GM19463 (cell line): ENCODE results near the gene GGCX.
A peak's percentile ranks its signal among the peaks of the same experiment; 100 is the strongest.
"Not testable (repeated sequence)": the region's sequence is repeated elsewhere in the genome, so short reads cannot be mapped to it uniquely, and the experiment has no call there.

Experiments used
- ATAC-seq: cut with Tn5 transposase; IDR thresholded peaks from one replicate; pipeline ENCODE4 v1.9.1; 2021; ENCODE audit warnings: mild to moderate bottlenecking, moderate library complexity; ENCODE audit not compliant: unreplicated experiment

GGCX gene

DNA sequence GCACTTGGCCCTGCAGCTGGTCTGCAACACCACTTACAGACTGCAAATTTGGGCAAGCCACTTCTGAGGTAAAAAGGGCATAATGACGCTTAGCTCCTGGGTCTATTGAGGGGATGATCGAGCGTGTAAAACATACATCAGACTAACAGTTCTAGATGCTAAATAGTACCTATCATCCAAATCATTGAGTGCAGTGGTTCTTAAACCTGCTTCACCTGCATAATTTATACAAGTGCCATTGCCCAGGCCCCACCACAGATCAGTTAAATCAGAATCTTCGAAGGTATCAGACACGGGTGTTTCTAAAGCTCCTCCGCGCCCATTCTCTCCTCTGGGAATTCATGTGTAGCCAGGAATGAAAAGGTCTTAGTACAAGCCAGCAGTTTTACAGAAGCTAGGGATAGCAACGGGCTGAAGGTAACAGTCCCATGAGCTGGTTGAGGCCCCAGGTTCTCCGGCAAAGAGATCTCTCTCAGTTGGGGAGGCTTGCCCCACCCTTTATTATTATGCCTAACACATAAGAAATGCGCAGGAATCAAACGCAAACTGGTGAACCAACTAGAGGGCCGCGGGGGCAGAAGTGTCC is 33.5 kb upstream of the GGCX start:
- ATAC-seq, result no peak

DNA sequence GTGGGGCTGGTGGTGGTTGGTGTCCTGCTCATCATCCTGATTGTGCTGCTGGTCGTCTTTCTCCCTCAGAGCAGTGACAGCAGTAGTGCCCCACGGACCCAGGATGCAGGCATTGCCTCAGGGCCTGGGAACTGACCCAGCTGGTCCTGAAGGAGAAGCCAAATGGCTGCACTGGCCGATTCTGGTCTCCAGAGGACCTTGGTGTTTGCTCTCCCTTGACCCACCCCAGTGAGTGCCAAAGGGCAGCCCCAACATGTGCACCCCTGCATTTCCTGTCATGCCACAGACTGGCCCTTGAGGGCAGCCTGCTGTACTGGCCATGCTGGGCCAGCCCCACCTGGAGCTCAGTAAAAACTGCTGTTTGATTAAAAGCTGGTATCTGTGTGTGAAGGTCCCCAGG is 31.7 kb upstream of the GGCX start:
- ATAC-seq, result no peak

DNA sequence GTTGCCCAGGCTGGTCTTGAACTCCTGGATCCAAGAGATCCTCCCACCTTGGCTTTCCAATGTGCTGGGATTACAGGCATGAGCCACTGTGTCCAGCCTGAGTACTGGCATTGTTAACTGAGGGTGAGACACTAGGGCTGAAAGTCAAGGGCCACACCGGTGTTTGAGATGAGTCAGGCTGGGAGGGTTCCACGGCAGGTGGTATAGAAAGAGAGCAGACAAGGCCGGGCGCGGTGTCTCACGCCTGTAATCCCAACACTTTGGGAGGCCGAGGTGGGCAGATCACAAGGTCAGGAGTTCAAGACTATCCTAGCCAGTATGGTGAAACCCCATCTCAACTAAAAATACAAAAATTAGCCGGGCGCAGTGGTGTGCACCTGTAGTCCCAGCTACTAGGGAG is 31.0 kb upstream of the GGCX start:
- not testable (repeated sequence) for ATAC-seq

DNA sequence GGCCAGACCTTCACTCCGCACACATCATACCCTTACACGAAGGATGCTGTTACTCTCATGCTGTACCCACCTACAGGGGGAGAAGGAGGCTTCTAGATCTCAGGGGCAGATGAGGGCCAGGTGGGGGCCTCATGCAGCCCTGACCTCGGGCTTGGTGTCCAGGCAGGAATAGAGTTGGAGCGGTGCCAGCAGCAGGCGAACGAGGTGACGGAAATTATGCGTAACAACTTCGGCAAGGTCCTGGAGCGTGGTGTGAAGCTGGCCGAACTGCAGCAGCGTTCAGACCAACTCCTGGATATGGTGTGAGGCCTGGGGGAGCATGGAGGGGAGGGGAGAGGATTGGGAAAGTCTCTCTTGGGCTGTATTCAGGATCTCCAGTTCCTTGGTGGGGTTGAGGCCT is 30.3 kb upstream of the GGCX start:
- no peak for ATAC-seq

DNA sequence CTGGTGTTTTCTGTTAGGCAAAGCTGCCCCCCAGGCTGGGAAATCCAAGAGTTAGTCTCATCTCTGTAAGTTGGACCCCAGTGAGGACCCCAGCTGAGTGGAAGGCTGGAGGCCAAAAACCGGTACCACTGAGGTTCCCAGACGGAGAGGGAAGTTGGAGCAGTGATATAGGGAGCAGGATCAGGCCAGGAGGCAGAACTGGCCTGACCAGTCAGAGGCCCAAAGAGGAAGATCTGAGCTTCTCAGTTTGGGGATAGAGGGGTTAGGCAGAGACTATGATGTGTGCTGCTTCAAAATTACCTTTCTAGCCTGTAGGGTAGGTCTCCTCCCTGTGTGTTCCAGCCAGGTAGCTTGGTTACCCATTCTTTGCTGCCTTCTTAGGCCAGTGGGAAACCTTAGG is 29.7 kb upstream of the GGCX start:
- ATAC-seq, result no peak

DNA sequence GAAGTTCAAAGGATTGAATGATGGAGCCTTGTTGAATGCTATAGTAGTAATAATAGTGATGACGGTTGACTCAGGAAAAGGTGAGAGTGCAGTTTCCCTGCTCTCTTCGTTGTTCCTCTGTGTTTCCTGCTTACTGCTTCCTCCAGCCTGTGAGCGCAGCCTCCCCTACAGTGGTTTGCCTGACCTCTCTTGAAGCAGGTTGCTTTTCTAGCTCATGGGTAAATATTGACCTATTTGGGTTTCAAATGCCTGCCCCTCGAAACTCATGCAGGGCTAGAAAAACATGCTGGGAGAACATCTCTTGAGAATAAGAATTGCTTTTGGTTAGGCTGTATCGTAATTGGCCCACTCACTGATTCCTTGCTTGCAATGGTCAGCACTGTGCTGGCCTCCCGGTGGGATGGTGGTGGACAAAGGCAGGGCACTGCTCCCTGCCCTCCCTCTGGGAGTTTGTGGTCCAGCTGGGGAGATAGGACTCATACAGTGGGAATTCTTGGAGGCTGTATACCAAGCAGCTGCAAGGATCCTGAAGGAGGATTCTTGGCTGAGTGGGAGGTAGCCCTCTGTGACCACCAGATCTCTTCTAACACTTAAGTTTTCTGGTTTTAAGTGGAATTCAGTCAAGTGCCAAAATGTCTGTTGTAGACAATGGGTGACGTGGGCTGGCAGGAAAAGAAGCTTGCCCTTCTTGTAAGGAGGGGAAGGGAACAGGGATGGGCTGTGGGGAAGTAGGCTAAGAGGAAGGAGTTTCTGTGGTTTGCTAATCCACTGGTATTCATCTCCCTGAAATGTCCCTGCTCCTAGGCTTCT is 28.9 kb upstream of the GGCX start:
- no peak for ATAC-seq

DNA sequence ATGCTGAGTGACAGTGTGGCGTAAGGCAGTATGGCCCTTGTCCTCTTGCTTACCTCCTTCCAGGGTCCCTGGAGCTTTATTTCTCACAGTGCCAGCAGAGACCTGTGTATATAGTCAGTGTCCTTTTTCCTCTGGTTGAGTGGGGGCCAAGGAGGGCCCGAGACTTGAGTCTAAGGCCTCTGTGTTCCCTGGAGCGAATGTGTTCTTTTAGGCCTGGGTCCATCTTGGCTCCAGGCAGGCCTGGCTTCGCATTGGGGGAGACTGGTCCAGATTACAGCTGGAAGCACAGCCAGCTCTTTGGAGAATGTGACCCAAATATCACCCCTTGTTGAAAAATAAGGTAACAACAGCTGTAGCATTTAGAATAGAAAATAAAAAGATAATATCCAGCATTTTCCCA is 27.9 kb upstream of the GGCX start:
- ATAC-seq, result no peak

DNA sequence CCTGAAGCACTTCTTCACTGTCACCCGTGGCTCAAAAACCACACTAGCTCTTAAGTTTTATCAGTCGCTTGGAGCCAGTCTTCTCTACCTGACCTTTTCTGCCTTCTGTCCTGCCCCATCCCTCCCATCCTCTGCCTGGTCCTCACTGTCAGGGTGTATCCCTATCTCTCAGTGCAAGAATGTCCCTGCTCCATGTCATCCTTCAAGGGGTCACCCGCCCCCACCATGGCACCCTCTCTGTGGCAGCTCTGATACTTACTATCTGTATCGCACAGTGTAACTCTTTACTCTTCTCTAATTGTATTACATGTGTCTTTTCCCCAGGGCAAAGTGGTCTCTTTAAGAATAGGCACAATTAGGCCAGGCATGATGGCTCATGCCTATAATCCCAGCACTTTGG is 27.4 kb upstream of the GGCX start:
- no peak for ATAC-seq

DNA sequence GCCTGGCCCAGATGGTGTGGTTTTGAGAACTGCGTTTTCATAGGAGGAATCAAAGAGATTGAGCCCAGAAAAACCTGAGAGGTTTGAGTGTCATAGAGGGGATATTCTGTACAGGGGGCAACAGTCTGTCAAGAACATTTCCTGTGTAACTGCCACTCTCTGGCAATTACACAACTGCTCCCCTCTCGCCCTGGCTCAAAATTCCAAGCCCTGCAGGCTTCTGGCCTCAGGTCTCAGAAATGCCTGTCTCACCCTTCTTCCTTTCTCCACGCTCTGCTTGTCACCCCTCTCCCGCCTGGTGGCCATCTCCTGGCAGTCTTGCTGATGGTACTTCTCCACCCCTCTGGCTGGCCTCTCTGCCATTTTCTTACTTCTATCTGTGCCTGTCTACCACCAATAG is 26.9 kb upstream of the GGCX start:
- ATAC-seq, result no peak

DNA sequence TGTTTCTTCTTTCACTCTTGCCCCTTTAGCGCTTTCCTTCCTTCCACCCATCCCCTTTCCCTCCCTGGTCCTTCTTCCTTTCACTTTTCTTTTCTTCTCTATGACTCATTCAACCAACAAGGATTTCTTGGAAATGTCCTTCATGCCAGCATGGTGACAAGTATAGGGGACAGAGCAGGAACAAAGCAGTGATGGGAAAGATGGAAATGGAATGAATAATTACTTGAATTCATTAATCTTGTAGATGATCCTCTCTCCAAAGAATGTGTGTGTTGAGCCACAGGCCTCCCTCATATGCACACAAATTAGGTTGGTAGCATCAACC is 24.4 kb upstream of the GGCX start:
- ATAC-seq, result no peak

DNA sequence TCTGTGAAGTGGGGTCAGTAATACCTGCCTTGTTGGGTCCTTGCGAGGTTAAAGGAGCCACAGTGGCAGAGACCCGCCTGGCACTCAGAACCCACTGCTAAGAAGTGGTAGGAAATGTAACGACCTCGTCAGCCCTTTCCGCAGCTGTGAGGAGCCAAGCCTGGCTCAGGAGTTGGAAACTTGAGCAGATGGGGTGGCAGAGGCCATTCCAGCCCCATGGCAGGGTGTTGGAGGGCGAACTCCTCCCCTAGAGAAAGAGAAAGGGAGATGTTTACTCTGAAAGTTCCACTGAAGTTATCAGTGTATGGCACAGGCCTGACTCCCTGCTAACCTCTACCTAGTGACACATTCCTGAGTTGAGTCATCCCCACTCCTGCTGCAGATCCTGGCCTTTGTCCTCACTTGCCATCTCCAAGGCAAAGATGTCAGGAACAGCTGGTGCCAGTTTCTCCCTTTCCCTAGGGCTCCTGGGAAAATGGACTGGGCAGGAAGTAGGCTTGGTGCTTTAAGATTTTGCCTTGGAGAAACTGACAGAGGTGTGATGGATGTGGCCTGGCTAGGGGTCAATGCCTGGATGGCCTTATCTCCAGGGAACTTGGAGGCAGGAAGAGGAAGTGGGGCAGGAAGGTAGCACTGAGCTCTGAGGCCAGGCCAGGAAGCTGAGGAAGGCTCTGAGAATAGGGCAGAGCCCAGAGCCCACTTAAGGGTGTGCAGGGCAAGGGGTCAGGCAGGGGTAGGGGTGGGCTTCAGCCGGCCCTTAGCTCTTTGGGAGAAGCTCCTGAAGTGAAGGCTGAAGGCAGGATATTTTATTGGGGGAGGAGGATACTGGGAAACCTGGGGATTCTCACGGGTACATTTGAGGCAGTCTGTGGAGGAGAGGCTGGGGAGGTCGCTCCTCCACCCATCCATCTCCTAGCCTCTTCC is 23.8 kb upstream of the GGCX start:
- peak; percentile 39 for ATAC-seq

DNA sequence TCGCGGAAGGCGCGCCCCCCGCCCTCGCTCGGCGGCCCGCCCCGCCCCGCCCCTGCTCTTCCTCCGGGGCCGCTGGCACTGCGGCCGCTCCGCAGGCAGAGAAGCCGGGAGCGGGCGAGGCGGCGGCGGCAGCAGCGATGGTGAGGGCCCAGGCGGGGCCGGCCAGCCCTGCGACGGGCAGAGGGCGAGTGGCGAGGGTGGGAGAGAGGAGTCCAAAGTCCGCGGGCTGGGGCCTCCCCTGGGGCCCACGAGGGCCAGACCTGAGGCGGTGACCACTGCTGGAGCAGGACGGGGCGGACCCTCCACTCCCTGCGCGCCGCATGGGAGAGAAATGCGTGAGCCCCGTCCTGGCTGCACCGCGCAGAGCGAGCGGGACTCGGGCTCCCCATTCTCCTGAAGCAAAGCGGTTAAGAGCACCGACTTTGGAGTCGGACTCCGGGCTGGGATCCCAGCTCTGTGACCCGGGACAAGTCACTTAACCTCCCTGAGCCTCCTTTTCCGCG is 23.1 kb upstream of the GGCX start, which contains the start of gene VAMP5:
Gene VAMP5 (plus strand): TSS at position 78 of the 503 bp plus-strand sequence. CDS start 60 bp downstream, at position 138.
- ATAC-seq, result peak; percentile 28

DNA sequence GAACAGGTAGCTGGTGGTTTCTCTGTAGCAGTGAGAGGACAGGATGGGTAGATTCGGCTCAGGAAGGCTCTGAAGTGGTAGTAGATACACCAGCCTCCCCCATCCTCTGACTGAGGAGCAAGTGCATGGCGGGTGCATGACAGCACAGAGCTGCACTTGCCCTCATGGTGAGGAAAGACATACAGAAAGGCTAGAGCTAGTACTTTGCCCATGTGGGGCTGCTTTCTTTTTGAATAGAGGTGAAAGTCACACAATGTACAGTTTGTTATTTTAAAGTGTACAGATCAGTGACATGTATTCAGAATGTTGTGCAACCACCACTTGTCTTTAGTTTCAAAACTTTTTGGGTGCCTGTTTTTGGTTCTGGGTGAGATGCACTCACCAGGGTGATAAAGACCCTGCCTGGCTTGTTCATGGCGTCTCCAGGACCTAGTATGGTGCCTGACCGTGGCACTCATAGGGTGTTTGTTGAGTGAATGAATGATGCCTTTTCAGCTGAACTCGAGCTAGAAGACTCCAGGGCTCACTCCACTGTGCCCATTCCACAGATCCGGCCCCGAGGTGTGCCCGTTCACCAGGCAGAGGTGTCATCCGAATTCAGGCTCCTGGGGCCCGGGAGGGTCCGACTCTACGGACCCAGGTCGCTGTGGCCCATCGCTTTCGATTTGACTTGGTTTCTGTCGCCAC is 22.5 kb upstream of the GGCX start:
- ATAC-seq, result peak; percentile 62

DNA sequence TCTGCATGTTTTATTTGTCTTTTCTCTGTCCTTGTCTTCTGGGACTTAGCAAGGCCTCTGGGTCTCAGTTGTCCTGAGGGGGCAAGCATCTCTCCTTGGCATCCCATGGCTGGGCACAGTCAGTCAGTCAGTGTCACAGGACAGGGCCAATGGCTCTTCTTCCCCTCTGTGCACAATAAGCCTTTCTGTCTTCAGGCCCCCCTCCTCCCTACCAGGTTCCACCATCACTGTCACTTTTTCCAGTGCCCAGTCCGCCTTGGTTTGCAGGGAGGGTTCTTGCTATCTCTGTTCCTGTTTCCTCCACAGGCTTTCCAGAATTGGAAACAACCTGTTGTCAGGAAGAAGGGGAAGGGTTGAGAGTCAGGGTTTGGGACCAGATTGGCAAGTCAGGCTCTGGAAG is 21.2 kb upstream of the GGCX start:
- no peak for ATAC-seq

DNA sequence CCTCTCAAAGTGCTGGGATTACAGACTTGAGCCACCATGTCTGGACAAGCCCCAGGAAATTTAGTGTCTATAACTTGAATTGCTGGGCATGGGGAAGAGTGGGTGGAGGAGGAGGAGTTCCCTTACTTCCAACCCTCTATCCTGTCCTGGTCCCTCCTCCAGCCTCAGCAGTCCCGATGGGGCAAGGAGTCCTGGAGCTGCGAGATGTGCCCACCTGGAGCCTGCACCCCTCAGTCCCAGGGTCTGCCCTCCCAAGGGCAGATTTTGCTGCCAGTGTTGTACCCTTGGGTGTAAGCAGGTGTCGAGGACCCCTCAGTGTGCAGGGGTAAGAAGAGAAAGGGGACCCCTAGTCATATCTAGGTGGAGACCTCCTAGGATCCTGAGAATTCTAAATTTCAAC is 18.9 kb upstream of the GGCX start:
- ATAC-seq, result no peak

DNA sequence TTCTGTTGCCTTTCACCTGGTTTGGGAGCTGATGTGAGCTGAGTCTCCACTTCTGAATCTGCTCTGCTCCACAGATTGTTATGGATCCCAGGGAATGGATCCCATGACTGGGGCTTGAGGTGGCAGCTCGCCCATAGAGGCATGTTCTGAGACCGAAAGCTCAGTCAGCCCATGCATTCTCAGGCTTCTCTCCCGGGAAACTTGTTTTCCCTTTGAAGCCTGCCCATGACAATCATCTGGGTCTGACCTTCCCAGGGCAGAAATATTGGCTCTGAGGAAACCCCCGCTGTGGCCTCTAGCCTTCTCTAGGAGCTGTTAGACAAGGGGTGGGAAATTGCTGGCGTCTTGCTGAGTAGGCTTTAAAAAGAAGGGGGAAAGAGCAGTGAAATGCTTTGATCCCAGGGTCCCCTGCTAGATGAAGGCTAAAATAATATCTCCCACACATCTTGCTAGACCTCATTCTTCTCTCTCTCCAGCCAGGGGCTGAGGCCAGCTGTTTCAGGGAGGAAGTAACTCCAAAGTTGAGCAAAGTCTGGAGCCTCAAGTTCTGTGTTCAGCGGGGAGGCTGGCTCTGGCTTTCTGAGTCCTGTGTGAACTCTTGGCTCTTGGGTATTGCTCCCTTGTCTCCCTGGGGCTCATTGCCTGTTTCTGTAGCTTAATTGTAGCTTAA is 18.1 kb upstream of the GGCX start:
- no peak for ATAC-seq

DNA sequence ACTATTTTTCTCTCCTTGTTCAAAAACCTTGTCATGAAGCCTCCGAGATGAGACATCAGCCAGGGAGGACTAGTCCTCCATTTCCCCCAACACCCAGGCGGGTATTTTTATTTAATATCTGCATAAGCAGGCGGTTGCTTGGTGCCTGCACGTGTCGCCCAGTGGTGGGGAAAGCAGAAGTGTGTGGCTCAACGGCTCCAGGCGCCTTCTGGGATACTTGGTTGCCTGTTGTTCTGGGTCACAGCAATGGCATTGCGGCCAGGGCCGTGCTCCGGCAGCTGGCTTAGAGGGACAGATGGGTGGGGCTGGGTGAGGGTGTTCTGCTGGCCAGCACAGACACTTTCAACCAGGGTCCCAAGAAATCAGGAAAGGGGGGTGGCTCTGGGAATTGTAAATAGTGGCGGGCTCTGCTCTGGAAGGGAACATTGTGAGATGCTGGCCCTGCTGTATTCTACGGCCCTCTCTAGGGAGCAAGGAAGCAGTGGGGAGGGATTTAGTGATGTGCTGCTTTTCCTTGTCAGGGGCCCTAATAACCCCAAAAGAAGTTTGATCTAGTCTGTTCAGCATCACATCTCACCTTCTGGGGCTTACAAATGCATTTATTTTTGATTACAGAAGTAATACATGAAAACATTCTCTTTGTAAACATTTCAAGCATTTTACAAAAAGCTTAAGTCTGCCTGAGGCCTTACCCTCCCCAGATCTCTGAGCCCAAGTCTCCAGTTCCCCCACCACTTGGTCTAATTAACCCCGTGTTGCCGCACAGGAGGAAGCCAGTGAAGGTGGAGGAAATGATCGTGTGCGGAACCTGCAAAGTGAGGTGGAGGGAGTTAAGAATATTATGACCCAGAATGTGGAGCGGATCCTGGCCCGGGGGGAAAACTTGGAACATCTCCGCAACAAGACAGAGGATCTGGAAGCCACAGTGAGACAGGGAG is 17.2 kb upstream of the GGCX start:
- ATAC-seq, result peak; percentile 52

DNA sequence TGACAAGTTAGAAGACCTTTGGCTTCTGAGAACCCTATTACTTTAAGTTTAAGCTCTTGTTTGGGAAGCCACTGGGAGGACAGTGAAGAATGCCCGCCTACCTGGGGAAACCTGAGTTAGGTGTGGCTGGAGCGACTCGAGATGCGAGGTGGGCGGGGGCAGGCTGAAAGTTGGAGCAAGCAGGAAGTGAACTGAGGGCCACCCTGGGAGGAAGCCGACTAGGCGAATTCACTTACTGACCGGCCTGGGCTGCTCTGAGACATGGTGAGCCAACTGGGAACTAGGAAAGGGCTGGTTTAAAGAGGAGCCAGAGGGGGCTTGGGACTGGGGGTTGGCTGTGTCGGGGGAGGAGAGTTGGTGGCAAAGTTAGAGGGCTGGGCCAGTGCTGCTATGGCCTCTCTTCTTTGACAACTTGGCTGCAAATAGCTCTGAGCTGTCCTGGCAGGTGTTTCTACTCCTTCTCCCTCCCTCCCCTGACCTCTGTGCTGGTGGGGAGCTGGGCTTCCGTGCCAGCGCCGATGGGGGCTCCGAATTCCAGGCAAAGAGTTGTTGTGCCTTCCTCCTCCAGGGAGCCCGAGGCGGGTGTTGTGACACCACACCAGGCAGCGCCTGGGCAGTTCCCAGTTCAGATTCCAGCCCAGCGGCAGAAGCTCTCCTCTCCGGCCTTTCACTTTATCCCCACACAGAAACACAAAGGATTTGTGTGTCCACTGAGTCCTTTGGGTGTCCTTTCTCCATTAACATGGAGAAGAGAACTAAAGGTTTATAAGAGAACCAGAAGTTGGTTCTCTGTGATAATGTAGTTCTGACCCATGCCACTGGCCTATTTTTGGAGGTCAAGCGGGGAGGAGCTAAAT is 16.3 kb upstream of the GGCX start, which contains the start of gene VAMP8:
Gene VAMP8 (plus strand): TSS at position 201 of the 857 bp plus-strand sequence. CDS start 61 bp downstream, at position 262.
- ATAC-seq, result peak; percentile 65
